ENCODE measurements around the gene STK24.

GRCh38 chr13:98619556-98619955 lies 42.6 kb upstream of the STK24 start:
- TF ChIP-seq CTCF (conservative IDR thresholded peaks at IDR 0.05; ENCODE audit: low read length) = no peak
- no peak for TF ChIP-seq EZH2phosphoT487 (IDR thresholded peaks at IDR 0.05; ENCODE audit: borderline replicate concordance, low read depth, low read length)

Data from OCI-LY7 (cell line).